ENCODE data around the gene IL9R.
"Not testable (repeated sequence)": the region's sequence is repeated elsewhere in the genome, so short reads cannot be mapped to it uniquely, and the experiment has no call there.

IL9R gene

GRCh38 chrX:155968791-155969190, 28.7 kb upstream of the IL9R start:
- no peaks in the 10 kb centered on the region for H3K9me3 ChIP-seq (ENCODE audit: low read length)
- no peaks in the 10 kb centered on the region for H3K27me3 ChIP-seq (ENCODE audit: insufficient read depth, low read length)
- H2AFZ ChIP-seq (ENCODE audit: low read depth, low read length) = no peak overlapping the region
- no peaks in the 10 kb centered on the region for H3K4me1 ChIP-seq (ENCODE audit: insufficient read depth, low read length)
- no peak overlapping the region for H3K4me3 ChIP-seq (ENCODE audit: low read length)
- no peaks in the 10 kb centered on the region for H3K36me3 ChIP-seq (ENCODE audit: insufficient read depth, low read length)

- H3K4me1 ChIP-seq (ENCODE audit: insufficient read depth, low read length); H3K27me3 ChIP-seq (ENCODE audit: insufficient read depth, low read length); H2AFZ ChIP-seq (ENCODE audit: low read depth, low read length); H3K4me3 ChIP-seq (ENCODE audit: low read length); H3K9me3 ChIP-seq (ENCODE audit: low read length); H3K36me3 ChIP-seq (ENCODE audit: insufficient read depth, low read length): not testable (repeated sequence)
Observed at GRCh38 chrX:155971658-155972057, 25.8 kb upstream of the IL9R start.

- not testable (repeated sequence) for H3K36me3 ChIP-seq (ENCODE audit: insufficient read depth, low read length); H3K27me3 ChIP-seq (ENCODE audit: insufficient read depth, low read length); H2AFZ ChIP-seq (ENCODE audit: low read depth, low read length); H3K9me3 ChIP-seq (ENCODE audit: low read length); H3K4me1 ChIP-seq (ENCODE audit: insufficient read depth, low read length); H3K4me3 ChIP-seq (ENCODE audit: low read length)
Observed at GRCh38 chrX:155972241-155972640, 25.3 kb upstream of the IL9R start.

GRCh38 chrX:155983326-155983725, 14.2 kb upstream of the IL9R start:
- Histone ChIP-seq H3K36me3 (ENCODE audit: insufficient read depth, low read length) (no peaks in the 10 kb centered on the region), H3K4me1 (ENCODE audit: insufficient read depth, low read length) (no peaks in the 10 kb centered on the region), H3K27me3 (ENCODE audit: insufficient read depth, low read length) (no peaks in the 10 kb centered on the region), H3K4me3 (ENCODE audit: low read length) (no peak overlapping the region), H2AFZ (ENCODE audit: low read depth, low read length) (no peak overlapping the region), H3K9me3 (ENCODE audit: low read length) (no peaks in the 10 kb centered on the region)

- Histone ChIP-seq H3K36me3 (ENCODE audit: insufficient read depth, low read length) (no peaks in the 10 kb centered on the region), H3K27me3 (ENCODE audit: insufficient read depth, low read length) (no peaks in the 10 kb centered on the region), H3K9me3 (ENCODE audit: low read length) (no peaks in the 10 kb centered on the region), H3K4me1 (ENCODE audit: insufficient read depth, low read length) (no peaks in the 10 kb centered on the region), H3K4me3 (ENCODE audit: low read length) (no peak overlapping the region), H2AFZ (ENCODE audit: low read depth, low read length) (no peak overlapping the region)
Observed at GRCh38 chrX:155985208-155985607, 12.3 kb upstream of the IL9R start.

GRCh38 chrX:155986995-155987394, 10.5 kb upstream of the IL9R start:
- not testable (repeated sequence) for H3K4me1 ChIP-seq (ENCODE audit: insufficient read depth, low read length); H3K36me3 ChIP-seq (ENCODE audit: insufficient read depth, low read length); H3K9me3 ChIP-seq (ENCODE audit: low read length); H3K27me3 ChIP-seq (ENCODE audit: insufficient read depth, low read length); H2AFZ ChIP-seq (ENCODE audit: low read depth, low read length); H3K4me3 ChIP-seq (ENCODE audit: low read length)

GRCh38 chrX:155988859-155989258, 8.6 kb upstream of the IL9R start:
- no peak overlapping the region for H2AFZ ChIP-seq (ENCODE audit: low read depth, low read length)
- H3K27me3 ChIP-seq (ENCODE audit: insufficient read depth, low read length) = no peaks in the 10 kb centered on the region
- no peaks in the 10 kb centered on the region for H3K36me3 ChIP-seq (ENCODE audit: insufficient read depth, low read length)
- no peaks in the 10 kb centered on the region for H3K4me1 ChIP-seq (ENCODE audit: insufficient read depth, low read length)
- no peaks in the 10 kb centered on the region for H3K9me3 ChIP-seq (ENCODE audit: low read length)
- no peak overlapping the region for H3K4me3 ChIP-seq (ENCODE audit: low read length)

GRCh38 chrX:155993421-155993820, 4.1 kb upstream of the IL9R start:
- H3K36me3 ChIP-seq (ENCODE audit: insufficient read depth, low read length) = no peaks in the 10 kb centered on the region
- H3K4me1 ChIP-seq (ENCODE audit: insufficient read depth, low read length) = no peaks in the 10 kb centered on the region
- H2AFZ ChIP-seq (ENCODE audit: low read depth, low read length) = no peak overlapping the region
- peaks cover 3% of the 10 kb centered on the region for H3K27me3 ChIP-seq (ENCODE audit: insufficient read depth, low read length)
- no peak overlapping the region for H3K4me3 ChIP-seq (ENCODE audit: low read length)
- no peaks in the 10 kb centered on the region for H3K9me3 ChIP-seq (ENCODE audit: low read length)

GRCh38 chrX:155995321-155995875, 2.1 kb upstream of the IL9R start:
- no peak overlapping the region for H3K4me3 ChIP-seq (ENCODE audit: low read length)
- no peak overlapping the region for H2AFZ ChIP-seq (ENCODE audit: low read depth, low read length)
- no peaks in the 10 kb centered on the region for H3K36me3 ChIP-seq (ENCODE audit: insufficient read depth, low read length)
- H3K4me1 ChIP-seq (ENCODE audit: insufficient read depth, low read length) = no peaks in the 10 kb centered on the region
- no peaks in the 10 kb centered on the region for H3K9me3 ChIP-seq (ENCODE audit: low read length)
- H3K27me3 ChIP-seq (ENCODE audit: insufficient read depth, low read length) = peaks cover 5% of the 10 kb centered on the region

- H3K4me1 ChIP-seq (ENCODE audit: insufficient read depth, low read length) = no peaks in the 10 kb centered on the region
- peaks cover 5% of the 10 kb centered on the region for H3K27me3 ChIP-seq (ENCODE audit: insufficient read depth, low read length)
- no peaks in the 10 kb centered on the region for H3K36me3 ChIP-seq (ENCODE audit: insufficient read depth, low read length)
- H2AFZ ChIP-seq (ENCODE audit: low read depth, low read length) = no peak overlapping the region
- no peaks in the 10 kb centered on the region for H3K9me3 ChIP-seq (ENCODE audit: low read length)
- H3K4me3 ChIP-seq (ENCODE audit: low read length) = no peak overlapping the region
Observed at GRCh38 chrX:155998116-155998515, 620 bp downstream of the IL9R start.

- Histone ChIP-seq H2AFZ (ENCODE audit: low read depth, low read length) (no peak overlapping the region), H3K36me3 (ENCODE audit: insufficient read depth, low read length) (no peaks in the 10 kb centered on the region), H3K9me3 (ENCODE audit: low read length) (no peaks in the 10 kb centered on the region), H3K27me3 (ENCODE audit: insufficient read depth, low read length) (peaks cover 5% of the 10 kb centered on the region), H3K4me3 (ENCODE audit: low read length) (no peak overlapping the region), H3K4me1 (ENCODE audit: insufficient read depth, low read length) (no peaks in the 10 kb centered on the region)
Observed at GRCh38 chrX:155998761-155999510, 1.4 kb downstream of the IL9R start.

GRCh38 chrX:155999751-156000150, 2.3 kb downstream of the IL9R start:
- not testable (repeated sequence) for H2AFZ ChIP-seq (ENCODE audit: low read depth, low read length); H3K4me1 ChIP-seq (ENCODE audit: insufficient read depth, low read length); H3K27me3 ChIP-seq (ENCODE audit: insufficient read depth, low read length)

GRCh38 chrX:156000361-156000926, 2.9 kb downstream of the IL9R start:
- Histone ChIP-seq H3K4me1 (ENCODE audit: insufficient read depth, low read length) (no peaks in the 10 kb centered on the region), H3K9me3 (ENCODE audit: low read length) (no peaks in the 10 kb centered on the region), H3K36me3 (ENCODE audit: insufficient read depth, low read length) (no peaks in the 10 kb centered on the region), H3K27me3 (ENCODE audit: insufficient read depth, low read length) (peaks cover 5% of the 10 kb centered on the region), H2AFZ (ENCODE audit: low read depth, low read length) (no peak overlapping the region), H3K4me3 (ENCODE audit: low read length) (no peak overlapping the region)

More at GRCh38 chrX:155999751-156000150, 2.3 kb downstream of the IL9R start:
- H3K9me3 ChIP-seq (ENCODE audit: low read length); H3K4me3 ChIP-seq (ENCODE audit: low read length); H3K36me3 ChIP-seq (ENCODE audit: insufficient read depth, low read length): not testable (repeated sequence)
